Heart left ventricle (tissue), 13 donors: ENCODE data around the gene PHF14.

Source experiments
- CTCF ChIP-seq, 12 donors: fragments of 200-600 bp; sonication (generic) in 4 of 12; IDR thresholded peaks; one replicate each; pipeline versions ENCODE4 v1.5.0 to v1.8.0; 2018 to 2022; ENCODE audit warnings: antibody characterized with exemption in 12 of 12, mild to moderate bottlenecking in 5 of 12
- POLR2A ChIP-seq, 2 donors: fragments of 450-650 bp; IDR thresholded peaks; one replicate each; pipeline ENCODE4 v1.6.1; 2017; ENCODE audit warnings: antibody characterized with exemption in 2 of 2, mild to moderate bottlenecking in 2 of 2, moderate library complexity in 2 of 2
- donor health status: ischemic (EF 13 %, LVEDD 7.1; RV severe dilation, severe dysfunction).
- donor health status: DM: no; HTN: yes; CAD: no.
- donor health status: DM: no; HTN: no; CAD: no.
- donor health status: ischemic (EF 25% LVEDD 6.9; RV normal size, moderate dysfunction).
- donor health status: ischemic (EF 25% LVEDD 5.7; RV mildly dilated, moderate dysfunction).
- donor health status: ischemic (EF 35%, LVEDD 5.7; RV mildly dilated, moderate dysfunction).
- donor health status: nonischemic (EF 11% LVEDD 7.7; RV severe dilation, severe dysfunction).
- donor health status: DM: yes; HTN: yes; CAD: no.
- donor health status: PGD.
- donor health status: ischemic (EF 29% LVEDD 5.4; RV normal size, mild dysfunction).
- donor health status: nonischemic (EF 23%, LVEDD 6.1; RV moderate dilation, normal function).

- no peak for TF ChIP-seq CTCF (IDR thresholded peaks at IDR 0.05)
- TF ChIP-seq POLR2A (IDR thresholded peaks at IDR 0.05): no peak
Measured at GRCh38 chr7:11193131-11193867, 219.6 kb downstream of the PHF14 start.
